Erythroblast (primary cell): Measurements from ENCODE around the gene BMPR1B.
"Not testable (repeated sequence)": the region's sequence is repeated elsewhere in the genome, so short reads cannot be mapped to it uniquely, and the experiment has no call there.

Experiments used
- DNase-seq, 2 experiments: peaks; one replicate each; lab custom pipeline; 2025; lab: John Stamatoyannopoulos, UW
- GATA1 ChIP-seq: IDR thresholded peaks from 2 replicates; pipeline ENCODE4 v1.6.1; 2011; ENCODE audit warnings: low read depth, mild to moderate bottlenecking, control low read depth, low read length, moderate library complexity
- POLR2A ChIP-seq: IDR thresholded peaks from 2 replicates; pipeline ENCODE4 v1.6.1; 2011; ENCODE audit warnings: mild to moderate bottlenecking, low read length

Gene BMPR1B

GRCh38 chr4:95151255-95151654 lies 393.5 kb downstream of the BMPR1B start:
- DNase-seq = no peak
- TF ChIP-seq POLR2A (no peak), GATA1 (no peak)

- DNase-seq = no peak
- TF ChIP-seq GATA1 = no peak
- no peak for TF ChIP-seq POLR2A
Observed at GRCh38 chr4:95153182-95153581, 395.4 kb downstream of the BMPR1B start.

DNA sequence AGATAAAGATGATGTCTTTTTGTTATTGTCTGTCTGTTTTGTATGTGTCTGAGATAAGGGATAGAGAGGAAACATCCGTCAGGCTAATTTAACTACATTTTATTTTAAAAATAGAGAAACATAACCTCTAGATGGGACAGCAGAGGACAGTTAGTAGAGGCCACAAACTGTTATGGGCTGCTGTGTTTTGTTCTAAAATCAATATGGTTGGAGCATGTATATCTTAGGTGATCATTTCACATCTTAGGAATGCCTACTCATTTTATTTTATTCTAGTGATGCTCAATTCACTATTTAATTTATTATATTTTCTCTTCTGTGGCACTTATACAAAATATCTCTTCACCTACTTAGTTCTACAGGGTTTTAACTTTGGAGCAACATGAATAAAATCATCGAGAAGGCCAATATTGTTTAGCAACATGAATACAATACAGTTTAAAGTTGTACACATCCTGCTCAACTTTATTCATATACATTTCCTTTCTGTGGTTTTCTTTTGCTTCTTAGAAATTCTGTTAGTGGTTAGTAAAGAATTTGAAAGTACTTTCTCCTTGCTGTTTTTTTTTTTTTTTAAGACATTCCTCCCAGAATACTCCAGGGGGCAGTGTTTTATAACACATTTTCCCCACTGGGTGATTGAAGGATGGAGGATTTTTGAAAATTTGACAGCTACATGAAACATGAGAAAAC lies 398.1 kb downstream of the BMPR1B start:
- DNase-seq = peak; percentile 22 to 44
- TF ChIP-seq GATA1 = no peak
- TF ChIP-seq POLR2A = no peak

DNA sequence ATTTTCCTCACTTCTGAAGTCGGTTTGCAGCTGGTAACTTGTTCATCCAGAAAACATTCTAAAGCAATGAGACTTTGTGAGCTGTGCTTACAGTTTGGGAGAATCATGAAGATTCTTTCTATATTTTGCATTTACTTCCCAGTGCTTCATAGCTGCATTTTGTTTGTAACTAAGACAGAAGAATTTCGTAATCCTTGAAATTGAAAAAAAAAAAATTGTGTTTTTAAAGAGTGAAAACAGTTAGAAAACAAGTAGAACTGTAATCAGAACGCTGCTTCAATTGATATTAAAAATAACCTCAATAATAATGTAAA lies 398.7 kb downstream of the BMPR1B start:
- TF ChIP-seq POLR2A = no peak
- no peak for TF ChIP-seq GATA1

GRCh38 chr4:95157596-95157995 lies 399.8 kb downstream of the BMPR1B start:
- TF ChIP-seq GATA1 (no peak), POLR2A (no peak)

More for the DNA sequence above, 398.7 kb downstream of the BMPR1B start:
- no peak for DNase-seq

GRCh38 chr4:95158045-95158444 lies 400.3 kb downstream of the BMPR1B start:
- TF ChIP-seq POLR2A = no peak
- no peak for TF ChIP-seq GATA1
- no peak for DNase-seq

More at GRCh38 chr4:95157596-95157995, 399.8 kb downstream of the BMPR1B start:
- DNase-seq = no peak

DNA sequence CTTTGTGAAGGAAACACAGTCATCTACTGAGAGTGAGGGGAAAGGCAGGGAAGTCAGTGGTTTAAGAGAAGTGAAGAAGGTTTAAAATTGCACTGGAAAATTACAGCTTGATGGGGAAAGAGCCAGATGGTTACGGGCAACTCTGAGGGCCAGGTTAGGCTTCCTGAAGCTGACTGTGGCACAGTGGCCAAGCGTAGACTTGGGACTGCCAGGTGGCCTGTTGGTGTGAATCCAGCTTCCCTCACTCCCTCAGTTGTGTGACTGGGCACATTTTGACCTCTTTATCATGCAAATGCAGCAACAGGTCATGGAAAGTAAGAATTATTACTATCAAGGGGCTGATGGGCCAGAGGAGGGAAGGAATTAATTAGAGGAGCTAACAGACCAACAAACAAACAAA lies 400.9 kb downstream of the BMPR1B start:
- DNase-seq = no peak
- TF ChIP-seq POLR2A (no peak), GATA1 (no peak)

DNA sequence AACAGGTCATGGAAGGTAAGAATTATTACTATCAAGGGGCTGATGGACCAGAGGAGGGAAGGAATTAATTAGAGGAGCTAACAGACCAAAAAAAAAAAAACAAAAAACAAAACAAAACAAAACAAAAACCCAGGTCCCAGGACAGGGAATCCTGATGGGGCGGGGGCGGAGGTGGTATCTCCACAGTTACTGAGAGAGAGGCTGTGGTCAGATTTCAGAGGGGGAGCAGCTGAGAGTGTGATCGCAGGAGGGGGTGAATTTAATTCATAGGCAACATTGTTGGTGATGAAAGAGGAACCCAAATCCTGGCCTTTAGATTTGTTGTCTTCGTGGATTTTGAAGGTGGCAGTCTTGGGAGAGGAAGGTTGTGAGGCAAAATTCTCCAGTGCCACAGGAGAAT lies 401.6 kb downstream of the BMPR1B start:
- no peak for TF ChIP-seq GATA1
- no peak for TF ChIP-seq POLR2A
- no peak for DNase-seq

DNA sequence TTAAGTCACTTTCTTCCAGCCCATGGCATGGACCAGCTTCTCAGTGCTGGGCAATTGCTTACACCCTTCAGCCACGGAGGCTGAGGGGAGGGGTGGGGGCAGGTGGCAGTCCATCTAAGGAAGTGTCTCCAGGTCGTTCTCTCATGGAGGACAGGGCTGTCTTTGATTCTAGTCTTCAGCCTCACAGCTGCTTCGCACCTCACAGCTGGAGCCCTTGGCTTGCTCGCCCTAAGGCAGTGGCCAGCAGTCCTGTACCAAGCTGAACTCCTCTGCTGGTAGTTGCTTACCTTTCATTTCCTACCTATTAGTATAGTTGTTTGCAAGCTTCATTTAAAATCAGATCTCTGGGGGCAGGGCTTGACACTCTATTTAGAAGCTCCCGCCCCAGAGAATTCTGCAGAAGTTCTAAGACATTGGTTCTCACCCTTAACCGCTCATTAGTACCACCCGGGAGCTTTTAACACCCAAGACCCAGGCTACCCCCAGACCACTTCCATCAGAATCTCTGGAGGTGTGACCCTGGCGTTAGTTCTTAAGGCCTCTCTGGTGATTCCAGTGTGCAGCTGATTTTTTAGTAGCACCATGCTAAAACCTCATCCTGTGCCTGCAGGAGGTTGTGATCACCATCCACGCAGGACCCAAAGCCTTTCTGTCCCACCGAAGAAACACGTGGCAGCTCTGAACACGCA lies 404.2 kb downstream of the BMPR1B start:
- TF ChIP-seq POLR2A (no peak), GATA1 (no peak)

GRCh38 chr4:95162867-95163266 lies 405.1 kb downstream of the BMPR1B start:
- no peak for DNase-seq
- no peak for TF ChIP-seq POLR2A
- TF ChIP-seq GATA1 = no peak

More for the DNA sequence above, 404.2 kb downstream of the BMPR1B start:
- DNase-seq = no peak

DNA sequence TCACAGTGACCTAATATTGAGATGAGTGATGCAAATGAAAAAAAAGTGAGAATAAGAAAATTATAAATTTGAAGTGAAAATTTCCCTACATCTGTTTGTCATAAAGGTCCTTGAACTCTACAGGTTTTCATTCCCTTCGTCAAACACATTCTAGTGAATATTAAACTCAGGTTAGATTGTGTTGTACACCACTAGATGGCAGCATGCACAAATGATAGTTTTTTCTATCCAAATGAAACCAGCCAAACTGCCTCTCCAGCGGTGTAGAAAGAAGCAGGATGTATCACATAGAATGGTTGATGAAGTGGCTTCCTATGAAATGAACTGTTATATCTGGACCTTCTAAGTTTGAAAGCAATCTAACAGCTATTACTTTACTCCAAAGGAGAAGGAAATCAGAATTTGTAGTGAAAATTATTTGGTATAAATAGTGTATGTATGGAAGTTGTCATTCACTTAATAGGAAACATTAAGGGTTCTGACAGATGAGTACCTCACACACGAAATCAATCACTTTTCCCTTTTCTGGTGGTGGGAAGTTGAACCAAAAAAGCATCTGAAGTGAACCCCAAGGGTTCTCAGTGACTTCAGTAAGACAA lies 408.3 kb downstream of the BMPR1B start:
- peak; percentile 59 to 71 for DNase-seq
- no peak for TF ChIP-seq POLR2A
- no peak for TF ChIP-seq GATA1

DNA sequence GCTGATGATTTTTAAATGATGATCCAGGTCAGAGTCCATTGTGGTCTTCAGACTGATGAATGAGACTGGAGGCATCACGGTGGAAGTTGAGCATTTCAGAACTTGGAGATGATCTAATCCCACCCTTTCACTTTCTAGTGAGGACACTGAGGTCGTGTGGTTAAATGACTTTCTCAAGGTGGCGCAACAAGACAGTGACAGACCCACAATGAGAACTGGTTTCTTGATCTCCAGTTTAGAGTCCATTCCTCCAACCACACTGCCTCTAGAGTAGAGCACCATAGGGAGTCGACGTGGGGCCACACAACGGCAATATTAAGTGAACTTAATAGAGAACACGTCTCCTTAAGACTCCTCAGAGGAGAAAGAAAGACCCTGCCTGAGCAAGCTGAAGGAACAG lies 410.1 kb downstream of the BMPR1B start:
- TF ChIP-seq POLR2A (no peak), GATA1 (no peak)
- DNase-seq = no peak

GRCh38 chr4:95170176-95170575 lies 412.4 kb downstream of the BMPR1B start:
- TF ChIP-seq GATA1 = no peak
- TF ChIP-seq POLR2A = no peak
- DNase-seq = no peak

DNA sequence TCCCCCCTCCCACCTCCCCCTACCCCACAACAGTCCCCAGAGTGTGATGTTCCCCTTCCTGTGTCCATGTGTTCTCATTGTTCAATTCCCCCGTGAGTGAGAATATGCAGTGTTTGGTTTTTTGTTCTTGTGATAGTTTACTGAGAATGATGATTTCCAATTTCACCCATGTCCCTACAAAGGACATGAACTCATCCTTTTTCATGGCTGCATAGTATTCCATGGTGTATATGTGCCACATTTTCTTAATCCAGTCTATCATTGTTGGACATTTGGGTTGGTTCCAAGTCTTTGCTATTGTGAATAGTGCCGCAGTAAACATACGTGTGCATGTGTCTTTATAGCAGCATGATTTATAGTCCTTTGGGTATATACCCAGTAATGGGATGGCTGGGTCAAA lies 413.6 kb downstream of the BMPR1B start:
- DNase-seq = not testable (repeated sequence)
